Activated naive CD4-positive, alpha-beta T cell treated with Interleukin-2 at 50 U/mL for 16 hours (primary cell): ENCODE results near the gene NUDCD2.
A peak's percentile ranks its signal among the peaks of the same experiment; 100 is the strongest.
"Not testable (repeated sequence)": the region's sequence is repeated elsewhere in the genome, so short reads cannot be mapped to it uniquely, and the experiment has no call there.

Experiments used
- DNase-seq: peaks from one replicate; pipeline ENCODE4 v3.0.0-alpha.2; 2020

Gene NUDCD2

DNA sequence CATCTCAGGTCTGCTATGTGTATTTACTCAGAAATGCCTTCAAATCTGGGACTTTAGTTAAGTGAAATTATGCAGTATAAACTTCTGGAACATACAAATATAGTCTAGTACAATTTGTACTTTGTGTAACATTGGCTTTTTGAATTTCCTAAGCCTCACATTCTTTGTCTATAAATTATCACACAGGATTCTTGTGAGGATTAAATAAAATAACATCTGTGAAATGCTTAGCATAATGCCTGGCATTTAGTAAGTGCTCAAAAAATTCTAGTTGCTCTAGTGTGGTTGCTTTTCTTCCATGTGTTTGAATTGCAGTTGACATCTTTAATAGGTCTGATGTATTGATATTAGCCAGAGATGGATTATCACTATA, 3.1 kb upstream of the NUDCD2 start:
- DNase-seq = no peak

GRCh38 chr5:163460562-163461171, 765 bp upstream of the NUDCD2 start, which contains the start of gene HMMR:
HMMR (plus strand) TSS chr5:163460632; CDS start chr5:163460693, 61 bp downstream.
- no peak for DNase-seq

DNA sequence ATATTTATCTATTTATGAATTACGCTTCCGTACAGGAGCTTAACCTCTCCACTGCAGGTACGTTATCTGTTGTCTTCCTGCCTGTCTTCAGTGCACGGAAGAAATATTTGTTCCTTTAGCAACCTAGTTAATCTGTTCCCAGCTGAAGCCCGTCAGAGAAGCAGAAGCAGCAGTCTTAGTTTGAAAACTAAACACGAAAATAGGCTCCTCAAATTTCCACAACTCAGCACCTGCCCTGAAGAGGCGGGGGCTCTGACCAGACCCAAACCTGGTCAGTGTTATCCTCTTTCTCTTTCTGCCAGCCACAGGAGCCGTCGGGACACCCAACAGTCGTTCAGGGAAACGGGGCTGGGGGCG, 462 bp downstream of the NUDCD2 start:
- no peak for DNase-seq

DNA sequence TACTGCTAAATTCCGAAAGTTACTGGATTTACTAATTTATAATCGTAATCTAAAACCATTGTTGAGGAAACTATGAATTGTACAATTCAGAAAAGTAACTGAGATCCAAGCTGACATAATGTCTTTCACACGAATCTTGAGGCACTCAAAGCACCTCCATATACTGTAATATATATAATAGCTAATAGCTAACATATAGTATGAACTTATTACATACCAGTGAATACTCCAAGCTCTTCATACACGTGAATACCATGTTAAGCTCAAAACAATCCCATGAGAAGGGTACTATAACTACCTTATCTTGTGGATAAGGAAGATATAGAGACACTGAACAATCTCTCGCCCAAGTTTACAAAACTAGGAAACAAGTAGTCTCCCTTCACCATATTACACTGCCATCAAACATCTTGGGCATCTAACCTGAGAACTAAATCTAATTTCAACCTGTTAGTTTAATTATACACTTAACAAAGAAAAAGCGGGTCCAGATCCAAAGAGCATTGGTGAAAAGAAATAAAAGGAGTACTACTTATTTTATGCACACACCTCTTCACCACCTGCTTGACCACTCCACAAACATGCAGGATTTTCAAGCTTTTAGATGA, 1.0 kb downstream of the NUDCD2 start:
- no peak for DNase-seq

DNA sequence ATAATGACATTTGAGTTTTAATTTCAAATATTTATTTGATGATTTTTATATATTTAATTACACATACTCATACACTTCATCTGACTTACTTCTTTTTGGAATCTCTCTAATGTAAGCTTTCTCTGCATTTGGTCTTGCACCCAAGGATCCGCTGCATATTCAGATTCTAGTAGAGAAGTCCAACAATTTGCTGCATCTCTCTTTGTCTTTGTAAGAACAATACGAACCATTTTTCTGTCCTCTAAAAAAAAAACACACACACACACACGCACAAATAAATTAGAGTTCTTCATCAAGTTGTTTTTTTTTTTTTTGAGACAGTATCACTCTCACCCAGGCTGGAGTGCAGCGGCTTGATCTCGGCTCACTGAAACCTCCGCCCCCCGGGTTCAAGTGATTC, 3.1 kb downstream of the NUDCD2 start:
- no peak for DNase-seq

GRCh38 chr5:163456029-163456589, 3.8 kb downstream of the NUDCD2 start:
- no peak for DNase-seq

DNA sequence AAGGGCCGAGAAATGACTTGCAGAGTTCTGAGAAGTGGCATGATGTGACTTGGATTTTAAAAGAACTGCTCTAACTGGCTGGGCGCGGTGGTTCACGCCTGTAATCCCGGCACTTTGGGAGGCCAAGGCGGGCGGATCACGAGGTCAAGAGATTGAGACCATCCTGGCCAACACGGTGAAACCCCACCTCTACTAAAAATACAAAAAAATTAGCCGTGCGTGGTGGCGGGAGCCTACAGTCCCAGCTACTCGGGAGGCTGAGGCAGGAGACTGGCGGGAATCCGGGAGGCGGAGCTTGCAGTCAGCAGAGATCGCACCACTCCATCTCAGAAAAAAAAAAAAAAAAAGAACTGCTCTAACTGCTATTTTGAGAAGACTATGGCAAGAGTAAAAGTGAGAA, 4.5 kb downstream of the NUDCD2 start:
- DNase-seq = not testable (repeated sequence)

- no peak for DNase-seq
These were observed 6.2 kb downstream of the NUDCD2 start for GRCh38 chr5:163453705-163454104.

- DNase-seq = no peak
These were observed 8.4 kb downstream of the NUDCD2 start for GRCh38 chr5:163451489-163451888.

GRCh38 chr5:163448491-163448890, 11.4 kb downstream of the NUDCD2 start:
- no peak for DNase-seq

GRCh38 chr5:163447875-163448274, 12.0 kb downstream of the NUDCD2 start:
- no peak for DNase-seq

DNA sequence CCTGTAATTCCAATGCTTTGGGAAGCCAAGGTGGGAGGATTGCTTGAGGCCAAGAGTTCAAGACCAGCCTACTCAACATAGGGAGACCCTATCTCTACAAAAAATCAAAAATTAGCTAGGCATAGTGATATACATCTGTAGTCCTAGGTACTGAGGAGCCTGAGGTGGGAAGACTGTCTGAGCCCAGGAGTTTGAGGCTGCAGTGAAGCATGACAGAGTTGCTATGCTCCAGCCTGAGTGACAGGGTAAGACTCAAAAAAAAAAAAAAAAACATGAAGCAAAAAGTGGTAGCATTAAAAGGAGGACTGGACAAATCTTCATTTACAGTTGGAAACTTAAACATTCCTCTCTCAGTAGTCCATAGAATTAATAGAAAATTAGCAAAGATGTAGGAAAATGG, 12.7 kb downstream of the NUDCD2 start:
- DNase-seq = no peak

GRCh38 chr5:163445345-163445744, 14.6 kb downstream of the NUDCD2 start:
- no peak for DNase-seq

DNA sequence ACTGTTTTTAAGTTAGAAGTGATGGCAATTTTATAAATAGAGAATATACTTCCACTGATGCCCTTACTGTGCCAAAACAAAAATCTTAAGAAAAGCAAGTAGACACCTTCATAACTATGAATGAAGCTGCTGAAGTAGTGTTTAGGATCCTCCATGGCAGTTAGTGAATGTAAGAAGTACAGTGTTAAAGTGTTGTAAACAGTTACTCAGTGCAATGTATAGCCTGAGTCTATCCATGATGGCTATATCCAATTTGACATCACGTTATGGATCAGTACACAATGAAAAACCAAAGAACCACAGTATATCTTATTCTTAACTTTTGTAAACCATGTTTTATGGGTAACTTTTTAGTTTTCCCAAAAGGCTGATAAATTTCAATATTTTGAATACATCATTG, 15.4 kb downstream of the NUDCD2 start:
- DNase-seq = no peak

- no peak for DNase-seq
These were observed 18.9 kb downstream of the NUDCD2 start for GRCh38 chr5:163440954-163441353.

DNA sequence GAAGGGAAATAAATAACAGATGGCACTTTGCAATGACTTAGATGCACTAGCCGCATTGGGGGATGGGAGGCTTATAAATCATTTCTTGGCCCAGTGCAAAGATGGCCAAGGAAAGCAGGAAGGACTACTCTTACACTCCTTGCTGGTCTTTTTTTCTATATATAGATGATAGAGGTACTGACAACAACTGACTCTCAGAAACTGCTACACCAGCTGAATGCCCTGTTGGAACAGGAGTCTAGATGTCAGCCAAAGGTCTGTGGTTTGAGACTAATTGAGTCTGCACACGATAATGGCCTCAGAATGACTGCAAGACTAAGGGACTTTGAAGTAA, 20.8 kb downstream of the NUDCD2 start:
- DNase-seq = no peak

DNA sequence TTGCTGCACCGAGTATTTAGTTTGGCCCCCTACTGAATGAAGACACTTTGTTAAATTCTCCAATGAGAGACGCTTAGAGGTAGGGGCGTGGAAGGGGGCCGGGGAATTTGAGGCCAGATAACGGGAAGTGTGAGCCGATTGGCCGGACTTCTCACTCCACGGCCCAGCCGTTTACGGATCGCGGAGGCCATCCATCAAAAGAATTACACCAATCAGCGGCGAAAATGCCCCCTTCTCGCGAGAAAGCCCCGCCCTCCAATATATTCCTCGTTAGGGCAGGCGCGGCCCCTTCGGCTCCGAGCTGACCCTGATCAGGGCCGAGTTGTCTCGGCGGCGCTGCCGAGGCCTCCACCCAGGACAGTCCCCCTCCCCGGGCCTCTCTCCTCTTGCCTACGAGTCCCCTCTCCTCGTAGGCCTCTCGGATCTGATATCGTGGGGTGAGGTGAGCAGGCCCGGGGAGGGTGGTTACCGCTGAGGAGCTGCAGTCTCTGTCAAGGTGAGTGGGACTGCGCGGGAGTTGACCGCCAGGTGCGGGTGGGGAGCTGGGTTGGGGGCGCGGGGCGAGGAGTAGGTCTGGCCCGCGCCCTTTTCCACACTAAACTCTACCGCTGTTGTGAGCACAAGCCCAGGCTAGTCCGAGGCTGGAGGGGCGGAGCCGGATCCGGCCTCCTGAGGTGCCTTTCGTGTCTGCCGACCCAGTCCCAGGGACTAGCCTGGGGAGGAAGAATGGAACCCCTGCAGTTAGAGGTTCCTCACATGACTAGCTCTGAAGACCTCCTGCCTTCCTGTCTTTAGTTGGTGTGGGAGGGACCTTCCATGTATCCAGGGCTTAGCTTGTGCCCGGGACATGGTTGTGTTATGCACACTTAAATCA, 22.4 kb downstream of the NUDCD2 start, which contains the start of gene CCNG1:
TSS of gene CCNG1 (plus strand) at position 287 of the 874 bp plus-strand sequence. CDS start 1,662 bp downstream, outside the sequence.
- peak; percentile 89 for DNase-seq

DNA sequence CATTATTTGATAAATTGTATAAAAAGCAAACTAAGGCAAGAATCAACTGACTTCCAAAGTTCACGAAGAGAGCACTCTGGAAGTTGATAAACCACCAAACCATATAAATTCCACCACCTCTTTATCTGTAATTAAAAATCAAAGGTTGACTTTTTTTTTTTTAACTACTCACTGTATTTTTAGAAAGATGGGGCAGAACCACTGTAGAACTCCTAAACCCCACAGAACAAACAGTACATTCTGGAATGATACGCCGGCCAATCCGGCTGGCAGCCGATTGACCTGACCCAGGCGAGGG, 22.9 kb downstream of the NUDCD2 start:
- DNase-seq = no peak

DNA sequence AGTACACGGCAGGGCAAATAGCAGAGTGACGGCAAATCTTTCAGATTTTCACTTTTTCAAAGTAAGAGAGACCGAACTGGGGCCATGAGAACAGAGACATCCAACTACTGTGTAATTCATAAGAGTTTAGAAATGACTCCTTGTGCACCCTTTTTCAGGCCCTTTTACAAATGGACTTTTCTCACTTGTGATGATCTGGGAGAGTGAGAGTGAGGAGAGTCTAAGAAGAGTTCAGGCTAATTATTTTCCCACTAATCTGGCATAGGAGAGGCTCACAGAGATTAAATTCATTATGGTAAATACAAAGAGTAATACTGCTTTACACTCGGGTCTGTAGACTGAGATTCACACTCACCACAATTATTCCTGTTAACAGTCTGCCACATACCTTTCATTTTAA, 23.4 kb downstream of the NUDCD2 start:
- DNase-seq = no peak

DNA sequence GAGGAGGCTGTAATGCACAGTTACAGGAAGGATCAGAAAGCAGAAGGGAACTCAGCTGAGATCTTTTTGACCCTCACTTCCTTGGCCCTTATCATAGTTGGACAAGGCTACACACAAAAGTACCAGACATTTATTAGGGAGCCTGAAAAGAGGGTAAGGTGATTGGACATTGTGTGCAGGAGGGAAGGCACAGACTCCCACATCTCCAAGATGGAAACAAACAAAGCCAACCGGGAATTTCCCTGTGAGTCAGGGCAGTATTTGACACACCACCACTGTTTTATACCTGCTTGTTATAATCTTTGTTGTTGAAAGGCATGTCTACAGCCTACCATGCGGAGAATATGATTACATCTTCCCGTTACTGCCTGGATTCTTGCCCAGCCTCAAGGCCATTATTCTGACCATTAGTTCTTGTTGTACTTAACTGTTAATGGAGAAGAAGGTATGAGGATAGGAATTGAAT, 25.5 kb downstream of the NUDCD2 start:
- DNase-seq = no peak

DNA sequence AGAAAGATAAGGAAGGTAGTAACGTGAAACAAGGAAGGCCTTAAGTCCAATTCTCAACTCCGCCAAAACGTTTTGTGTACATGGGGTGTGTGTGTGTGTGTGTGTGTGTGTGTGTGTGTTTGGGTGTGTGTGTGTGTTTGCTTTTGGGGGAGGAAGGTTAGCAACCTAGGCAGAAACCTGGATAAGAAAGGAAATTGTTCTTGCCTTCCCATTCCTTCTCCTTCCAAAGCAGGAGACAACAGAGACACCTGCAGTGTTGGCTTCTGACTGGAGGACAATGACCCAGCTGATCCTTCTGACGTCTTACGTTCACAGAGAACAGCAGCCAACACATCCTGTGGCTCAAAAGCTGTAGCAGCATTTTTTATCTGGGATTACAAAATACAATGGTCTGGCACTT, 26.6 kb downstream of the NUDCD2 start:
- DNase-seq = no peak

GRCh38 chr5:163432544-163432943, 27.4 kb downstream of the NUDCD2 start:
- no peak for DNase-seq

DNA sequence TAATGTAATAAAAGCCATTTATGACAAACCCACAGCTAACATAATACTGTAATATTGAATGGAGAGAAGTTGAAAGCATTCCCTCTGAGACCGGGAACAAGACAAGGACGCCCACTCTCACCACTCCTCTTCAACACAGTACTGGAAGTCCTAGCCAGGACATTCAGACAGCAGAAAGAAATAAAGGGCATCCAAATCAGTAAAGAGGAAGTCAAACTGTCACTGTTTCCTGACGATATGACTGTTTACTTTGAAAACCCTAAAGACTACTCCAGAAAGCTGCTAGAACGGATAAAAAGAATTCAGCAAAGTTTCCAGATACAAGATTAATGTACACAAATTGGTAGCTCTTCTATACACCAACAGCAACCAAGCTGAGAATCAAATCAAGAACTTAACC, 33.8 kb downstream of the NUDCD2 start:
- DNase-seq = not testable (repeated sequence)

GRCh38 chr5:163424836-163425235, 35.1 kb downstream of the NUDCD2 start:
- no peak for DNase-seq
